Rectal smooth muscle tissue (tissue), 1 donor: ENCODE data around the gene KLF9.

Experiments used
- H3K27ac ChIP-seq: one replicate; pipeline ENCODE4 v1.7.0; 2013; ENCODE audit warnings: low read depth, low read length, inconsistent platforms
- H3K27me3 ChIP-seq: one replicate; pipeline ENCODE4 v1.7.0; 2013; ENCODE audit warnings: low read length; ENCODE audit not compliant: control insufficient read depth, insufficient read depth
- H3K36me3 ChIP-seq: one replicate; pipeline ENCODE4 v1.7.0; 2013; ENCODE audit warnings: low read length; ENCODE audit not compliant: control insufficient read depth, insufficient read depth
- H3K4me1 ChIP-seq: one replicate; pipeline ENCODE4 v1.7.0; 2013; ENCODE audit warnings: low read length; ENCODE audit not compliant: control insufficient read depth, insufficient read depth
- H3K4me3 ChIP-seq: one replicate; pipeline ENCODE4 v1.7.0; 2013; ENCODE audit warnings: low read length
- H3K9ac ChIP-seq: one replicate; pipeline ENCODE4 v1.7.0; 2013; ENCODE audit warnings: low read length

The KLF9 gene

GRCh38 chr9:70395652-70396051 lies 18.8 kb downstream of the KLF9 start:
- Histone ChIP-seq H3K9ac (no peak overlapping the region), H3K27me3 (no peaks in the 10 kb centered on the region), H3K36me3 (no peaks in the 10 kb centered on the region), H3K27ac (no peak overlapping the region), H3K4me1 (peaks cover 20% of the 10 kb centered on the region), H3K4me3 (no peak overlapping the region)

GRCh38 chr9:70392850-70393249 lies 21.6 kb downstream of the KLF9 start:
- peaks cover 23% of the 10 kb centered on the region for H3K4me1 ChIP-seq
- H3K27ac ChIP-seq: no peak overlapping the region
- no peak overlapping the region for H3K9ac ChIP-seq
- peak overlapping the region; percentile 12 for H3K4me3 ChIP-seq
- no peaks in the 10 kb centered on the region for H3K36me3 ChIP-seq
- no peaks in the 10 kb centered on the region for H3K27me3 ChIP-seq

DNA sequence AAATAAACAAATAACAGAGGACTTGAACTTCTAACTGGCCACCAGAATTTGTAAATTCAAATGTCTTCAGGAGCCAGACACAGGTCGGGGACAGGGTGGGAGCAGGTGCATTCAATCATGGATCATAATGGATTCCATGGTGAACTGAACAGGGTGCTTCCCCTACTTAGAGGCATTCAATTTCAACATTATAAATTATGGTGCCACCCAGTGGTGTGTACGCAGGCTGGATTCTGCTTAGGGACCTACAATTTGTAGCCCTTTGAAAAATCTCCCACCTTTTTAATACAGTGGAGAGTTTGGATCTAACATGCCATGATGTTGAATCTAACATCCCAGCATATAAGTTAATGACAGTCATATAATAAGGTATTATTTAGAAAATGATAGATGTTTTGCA lies 22.3 kb downstream of the KLF9 start:
- Histone ChIP-seq H3K27ac (no peak overlapping the region), H3K4me3 (no peak overlapping the region), H3K9ac (no peak overlapping the region), H3K4me1 (peaks cover 19% of the 10 kb centered on the region), H3K36me3 (peaks cover 3% of the 10 kb centered on the region), H3K27me3 (no peaks in the 10 kb centered on the region)

DNA sequence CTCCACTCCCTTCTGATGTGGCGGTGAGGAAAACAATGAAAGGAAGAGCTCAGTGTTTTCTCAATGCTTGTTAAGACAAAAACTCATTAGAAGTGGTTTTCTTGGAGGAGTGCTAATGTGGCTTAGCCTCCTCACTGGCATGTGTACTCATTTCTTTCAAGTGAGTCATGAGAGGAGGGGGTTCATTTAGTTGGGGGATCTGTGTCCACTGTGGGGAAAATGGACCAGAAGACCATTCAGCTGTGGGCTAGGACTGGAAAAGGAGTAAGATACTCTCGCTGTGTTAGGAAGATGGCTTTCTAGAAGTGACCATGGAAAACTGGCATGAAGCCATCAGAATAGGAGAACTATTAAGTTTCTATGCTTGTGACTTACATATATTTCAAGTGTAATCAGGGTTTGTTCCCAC lies 23.5 kb downstream of the KLF9 start:
- Histone ChIP-seq H3K9ac (no peak overlapping the region), H3K27ac (no peak overlapping the region), H3K4me3 (no peak overlapping the region), H3K36me3 (peaks cover 6% of the 10 kb centered on the region), H3K27me3 (no peaks in the 10 kb centered on the region), H3K4me1 (peaks cover 19% of the 10 kb centered on the region)

GRCh38 chr9:70389621-70390266 lies 24.7 kb downstream of the KLF9 start:
- no peak overlapping the region for H3K4me3 ChIP-seq
- no peaks in the 10 kb centered on the region for H3K27me3 ChIP-seq
- H3K9ac ChIP-seq: no peak overlapping the region
- H3K4me1 ChIP-seq: peaks cover 17% of the 10 kb centered on the region
- peak overlapping the region; percentile 40 for H3K27ac ChIP-seq
- H3K36me3 ChIP-seq: peaks cover 6% of the 10 kb centered on the region

GRCh38 chr9:70389188-70389587 lies 25.3 kb downstream of the KLF9 start:
- H3K4me1 ChIP-seq: peaks cover 13% of the 10 kb centered on the region
- no peak overlapping the region for H3K4me3 ChIP-seq
- no peaks in the 10 kb centered on the region for H3K27me3 ChIP-seq
- H3K27ac ChIP-seq: peak overlapping the region; percentile 40
- H3K9ac ChIP-seq: no peak overlapping the region
- H3K36me3 ChIP-seq: peaks cover 6% of the 10 kb centered on the region

DNA sequence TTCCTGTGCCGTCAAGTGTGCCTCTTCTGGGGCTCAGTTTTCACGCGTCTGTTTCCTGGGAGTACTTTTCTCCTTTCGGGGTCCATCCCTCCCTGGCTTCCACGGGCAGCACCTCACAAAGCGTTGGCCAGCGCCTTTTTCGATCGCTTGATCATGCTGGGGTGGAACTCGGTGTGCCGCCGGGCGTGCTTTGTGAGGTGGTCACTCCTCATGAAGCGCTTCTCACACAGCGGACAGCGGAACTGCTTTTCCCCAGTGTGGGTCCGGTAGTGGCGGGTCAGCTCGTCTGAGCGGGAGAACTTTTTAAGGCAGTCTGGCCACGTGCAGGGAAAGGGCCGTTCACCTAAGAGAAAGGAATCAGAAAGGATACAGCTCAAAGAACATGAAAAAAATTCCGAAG lies 26.8 kb downstream of the KLF9 start:
- H3K27ac ChIP-seq: no peak overlapping the region
- peaks cover 13% of the 10 kb centered on the region for H3K4me1 ChIP-seq
- no peak overlapping the region for H3K4me3 ChIP-seq
- H3K27me3 ChIP-seq: no peaks in the 10 kb centered on the region
- no peak overlapping the region for H3K9ac ChIP-seq
- peaks cover 6% of the 10 kb centered on the region for H3K36me3 ChIP-seq

- H3K9ac ChIP-seq: no peak overlapping the region
- H3K4me3 ChIP-seq: no peak overlapping the region
- H3K27ac ChIP-seq: no peak overlapping the region
- no peaks in the 10 kb centered on the region for H3K27me3 ChIP-seq
- peaks cover 3% of the 10 kb centered on the region for H3K4me1 ChIP-seq
- H3K36me3 ChIP-seq: peaks cover 6% of the 10 kb centered on the region
Measured at GRCh38 chr9:70385426-70385825, 29.0 kb downstream of the KLF9 start.

DNA sequence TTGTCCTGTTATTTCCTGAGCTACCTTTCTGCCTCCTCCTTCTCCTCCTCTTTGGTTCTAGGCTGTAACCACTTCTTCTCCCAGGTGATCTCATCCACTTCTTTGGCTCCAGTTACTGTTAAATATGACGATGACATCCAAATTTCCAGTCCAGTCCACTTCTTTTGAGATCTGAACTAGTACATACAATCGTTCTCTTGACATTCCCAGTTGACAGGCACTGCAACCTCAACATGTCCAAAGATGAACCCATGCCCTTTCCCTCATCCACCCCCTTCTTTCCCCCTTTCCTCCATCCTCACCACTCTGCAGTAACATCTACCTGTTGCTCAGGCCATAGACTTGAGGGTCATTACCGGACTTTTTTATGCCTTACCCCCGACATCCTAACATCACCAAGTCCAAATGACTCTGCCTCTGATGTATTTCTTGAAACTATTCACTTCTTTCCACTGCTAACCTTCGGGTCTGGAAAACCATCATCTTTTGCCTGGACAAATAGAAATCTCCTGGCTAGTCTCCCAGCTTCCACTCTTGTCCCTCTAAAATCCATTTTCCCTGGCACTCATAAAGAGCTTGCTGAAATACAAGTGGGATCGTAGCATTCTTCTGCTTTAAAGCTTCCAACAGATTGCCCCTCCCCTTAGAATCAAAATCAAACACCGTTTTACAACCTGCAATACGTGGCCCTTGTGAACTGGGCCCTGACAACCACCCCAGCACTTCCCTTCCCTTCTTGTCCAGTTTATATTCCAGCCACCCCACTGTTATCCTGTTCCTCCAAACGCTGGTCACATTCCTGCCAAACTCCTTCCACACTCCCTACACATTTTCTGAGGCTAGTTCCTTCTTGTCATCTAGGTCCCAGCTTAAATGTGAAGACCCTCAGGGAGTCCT lies 31.5 kb downstream of the KLF9 start:
- H3K9ac ChIP-seq: no peak overlapping the region
- H3K36me3 ChIP-seq: peaks cover 6% of the 10 kb centered on the region
- H3K27me3 ChIP-seq: no peaks in the 10 kb centered on the region
- no peak overlapping the region for H3K27ac ChIP-seq
- H3K4me1 ChIP-seq: no peaks in the 10 kb centered on the region
- H3K4me3 ChIP-seq: no peak overlapping the region

- Histone ChIP-seq H3K27me3 (no peaks in the 10 kb centered on the region), H3K4me3 (no peak overlapping the region), H3K27ac (no peak overlapping the region), H3K9ac (no peak overlapping the region), H3K36me3 (peaks cover 3% of the 10 kb centered on the region), H3K4me1 (no peaks in the 10 kb centered on the region)
Measured at GRCh38 chr9:70382046-70382708, 32.3 kb downstream of the KLF9 start.

DNA sequence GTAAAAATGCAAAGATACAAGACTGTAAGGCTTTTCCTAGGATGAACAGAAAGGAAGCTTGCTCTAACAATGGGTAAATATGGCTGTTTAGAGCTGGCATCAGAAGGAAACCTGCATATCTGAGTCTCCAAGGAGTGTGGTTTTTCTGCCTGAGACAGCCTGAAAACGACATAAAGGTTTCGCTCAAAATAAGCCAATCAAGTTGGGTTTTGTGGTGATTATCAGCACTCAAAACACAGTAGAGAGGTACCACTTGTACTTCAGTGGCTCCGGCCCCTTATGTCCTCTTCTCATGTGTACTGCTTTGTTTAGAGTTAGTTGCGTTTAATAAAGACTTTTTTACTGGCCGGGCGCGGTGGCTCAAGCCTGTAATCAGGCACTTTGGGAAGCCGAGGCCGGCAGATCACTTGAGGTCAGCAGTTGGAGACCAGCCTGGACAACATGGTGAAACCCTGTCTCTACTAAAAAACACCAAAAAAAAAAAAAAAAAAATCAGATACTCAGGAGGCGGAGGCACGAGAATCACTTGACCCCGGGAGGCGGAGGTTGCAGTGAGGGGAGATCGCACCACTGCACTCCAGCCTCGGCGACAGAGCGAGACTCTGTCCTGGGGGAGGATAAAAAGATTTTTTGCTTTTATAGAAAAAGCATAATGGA lies 39.4 kb downstream of the KLF9 start:
- H3K4me3 ChIP-seq: peak overlapping the region; percentile 1
- H3K27ac ChIP-seq: no peak overlapping the region

DNA sequence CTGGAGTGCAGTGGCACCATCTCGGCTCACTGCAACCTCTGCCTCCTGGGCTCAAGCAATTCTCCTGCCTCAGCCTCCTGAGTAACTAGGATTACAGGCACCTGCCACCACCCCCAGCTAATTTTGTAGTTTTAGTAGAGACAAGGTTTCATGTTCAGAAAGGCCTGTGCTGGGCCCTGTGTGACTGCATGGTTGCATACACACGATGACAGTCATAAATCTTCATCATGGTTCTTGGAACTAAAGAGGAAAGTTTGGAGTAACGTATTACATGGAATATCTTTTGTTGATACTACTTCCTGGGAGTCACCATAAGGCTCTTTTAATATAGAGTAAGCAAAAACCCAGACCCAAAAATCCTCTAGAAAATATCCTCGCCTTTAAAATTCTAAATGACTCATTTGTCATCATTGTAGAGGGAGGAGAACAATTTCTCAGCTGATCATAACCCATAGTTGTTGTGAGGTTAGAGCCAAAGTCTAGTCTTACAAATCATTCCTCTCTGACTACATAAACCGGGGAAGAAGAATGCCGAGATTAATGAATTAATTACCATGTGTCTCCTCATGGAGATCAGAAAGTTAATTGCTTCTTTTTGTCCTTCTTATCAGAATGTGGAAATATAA lies 47.0 kb downstream of the KLF9 start:
- Histone ChIP-seq H3K27ac (no peak overlapping the region), H3K27me3 (no peaks in the 10 kb centered on the region), H3K4me1 (no peaks in the 10 kb centered on the region), H3K9ac (no peak overlapping the region), H3K36me3 (no peaks in the 10 kb centered on the region), H3K4me3 (no peak overlapping the region)

More for the DNA sequence above, 39.4 kb downstream of the KLF9 start:
- Histone ChIP-seq H3K36me3 (no peaks in the 10 kb centered on the region), H3K4me1 (no peaks in the 10 kb centered on the region), H3K9ac (no peak overlapping the region), H3K27me3 (no peaks in the 10 kb centered on the region)
